Measurements from ENCODE around the gene RNF126.

- no peak for TF ChIP-seq CTCF (IDR thresholded peaks at IDR 0.05)
- TF ChIP-seq POLR2AphosphoS5 (IDR thresholded peaks at IDR 0.05; ENCODE audit: insufficient read depth in 1 of 2, low read depth in 1 of 2) = no peak
Observed at GRCh38 chr19:685454-685931, 22.5 kb upstream of the RNF126 start.
